Embryonic facial prominence (tissue), 1 donor: ENCODE results near the gene TRANK1.
"Not testable (repeated sequence)": the region's sequence is repeated elsewhere in the genome, so short reads cannot be mapped to it uniquely, and the experiment has no call there.

ENCODE experiments used
- DNase-seq: peaks from one replicate; pipeline ENCODE4 v3.0.0-alpha.2; 2016; ENCODE audit errors: extremely low spot score

TRANK1 gene

GRCh38 chr3:36957063-36957462, 12.2 kb upstream of the TRANK1 start:
- no peak for DNase-seq

GRCh38 chr3:36956155-36956554, 11.3 kb upstream of the TRANK1 start:
- DNase-seq = no peak

GRCh38 chr3:36954452-36955134, 9.7 kb upstream of the TRANK1 start:
- DNase-seq = no peak

GRCh38 chr3:36947814-36948213, 3.0 kb upstream of the TRANK1 start:
- DNase-seq = not testable (repeated sequence)

- DNase-seq = no peak
Observed at GRCh38 chr3:36945333-36945980, 603 bp upstream of the TRANK1 start.

GRCh38 chr3:36944012-36944640, 728 bp downstream of the TRANK1 start:
- DNase-seq = peak; percentile 37

GRCh38 chr3:36943601-36944000, 1.3 kb downstream of the TRANK1 start:
- DNase-seq = no peak

GRCh38 chr3:36942638-36943248, 2.1 kb downstream of the TRANK1 start:
- DNase-seq = no peak

- DNase-seq = no peak
Observed at GRCh38 chr3:36941658-36942057, 3.2 kb downstream of the TRANK1 start.

- no peak for DNase-seq
Observed at GRCh38 chr3:36941162-36941561, 3.7 kb downstream of the TRANK1 start.

- DNase-seq = no peak
Observed at GRCh38 chr3:36937492-36937891, 7.4 kb downstream of the TRANK1 start.

GRCh38 chr3:36933540-36934296, 11.1 kb downstream of the TRANK1 start:
- no peak for DNase-seq

- not testable (repeated sequence) for DNase-seq
Observed at GRCh38 chr3:36931424-36931823, 13.4 kb downstream of the TRANK1 start.

- DNase-seq = no peak
Observed at GRCh38 chr3:36928220-36928619, 16.6 kb downstream of the TRANK1 start.

GRCh38 chr3:36926292-36926897, 18.5 kb downstream of the TRANK1 start:
- no peak for DNase-seq

GRCh38 chr3:36924744-36925521, 19.9 kb downstream of the TRANK1 start:
- no peak for DNase-seq

GRCh38 chr3:36923981-36924743, 20.7 kb downstream of the TRANK1 start:
- no peak for DNase-seq

GRCh38 chr3:36923523-36923943, 21.3 kb downstream of the TRANK1 start:
- no peak for DNase-seq

GRCh38 chr3:36920884-36921567, 23.8 kb downstream of the TRANK1 start:
- DNase-seq = no peak
